Mesendoderm (in vitro differentiated cells): ENCODE measurements around the gene PSKH1.

Experiments
- DNase-seq: peaks from one replicate; pipeline ENCODE4 v3.0.0; 2013
- H2AK5ac ChIP-seq: 2 replicates; pipeline ENCODE4 v1.6.1; 2013; ENCODE audit warnings: low read length, inconsistent platforms
- H2BK120ac ChIP-seq: 2 replicates; pipeline ENCODE4 v1.6.1; 2013; ENCODE audit warnings: low read depth, mild to moderate bottlenecking, low read length, moderate library complexity, mixed read lengths
- H2BK15ac ChIP-seq: replicated peaks from 2 replicates; pipeline ENCODE4 v1.6.1; 2013; ENCODE audit warnings: low read depth, mild to moderate bottlenecking, moderate library complexity
- H2BK5ac ChIP-seq: 2 replicates; pipeline ENCODE4 v1.6.1; 2013; ENCODE audit warnings: low read length, inconsistent platforms
- H3K18ac ChIP-seq: 2 replicates; pipeline ENCODE4 v1.6.1; 2013; ENCODE audit warnings: mild to moderate bottlenecking, low read length, mixed read lengths
- H3K23ac ChIP-seq: one replicate; pipeline ENCODE4 v1.6.1; 2013; ENCODE audit warnings: low read length
- H3K27ac ChIP-seq: 2 replicates; pipeline ENCODE4 v1.5.1; 2013; ENCODE audit warnings: low read depth, mild to moderate bottlenecking, inconsistent platforms, low read length, moderate library complexity
- H3K27me3 ChIP-seq: 2 replicates; pipeline ENCODE4 v1.6.1; 2013; ENCODE audit warnings: low read length, control low read depth, mild to moderate bottlenecking, inconsistent platforms; ENCODE audit not compliant: insufficient read depth, poor library complexity
- H3K36me3 ChIP-seq: 2 replicates; pipeline ENCODE4 v1.6.1; 2013; ENCODE audit warnings: low read length, inconsistent platforms; ENCODE audit not compliant: control insufficient read depth, insufficient read depth
- H3K4ac ChIP-seq: one replicate; pipeline ENCODE4 v1.6.1; 2013; ENCODE audit warnings: low read depth, mild to moderate bottlenecking, low read length, moderate library complexity
- H3K4me1 ChIP-seq: 2 replicates; pipeline ENCODE4 v1.6.1; 2013; ENCODE audit warnings: low read depth, low read length, inconsistent platforms; ENCODE audit not compliant: control insufficient read depth
- H3K4me2 ChIP-seq: 2 replicates; pipeline ENCODE4 v1.6.1; 2013; ENCODE audit warnings: low read length
- H3K4me3 ChIP-seq: 2 replicates; pipeline ENCODE4 v1.5.1; 2013; ENCODE audit warnings: mild to moderate bottlenecking, low read length
- H3K56ac ChIP-seq: one replicate; pipeline ENCODE4 v1.6.1; 2013; ENCODE audit warnings: low read length
- H3K79me1 ChIP-seq: 2 replicates; pipeline ENCODE4 v1.6.1; 2013; ENCODE audit warnings: low read length, inconsistent platforms
- H3K79me2 ChIP-seq: 2 replicates; pipeline ENCODE4 v1.6.1; 2013; ENCODE audit warnings: mild to moderate bottlenecking, low read length; ENCODE audit not compliant: control insufficient read depth, insufficient read depth
- H3K9ac ChIP-seq: 2 replicates; pipeline ENCODE4 v1.6.1; 2013; ENCODE audit warnings: low read length, inconsistent platforms
- H4K5ac ChIP-seq: one replicate; pipeline ENCODE4 v1.6.1; 2013; ENCODE audit warnings: low read length
- H4K8ac ChIP-seq: one replicate; pipeline ENCODE4 v1.6.1; 2013; ENCODE audit warnings: low read depth, mild to moderate bottlenecking, control low read depth, low read length, moderate library complexity
- WGBS: extraction: QIAGEN DNeasy Blood & Tissue Kit; methylation state at CpG from one replicate; pipeline ENCODE4 v1.1.7; 2013; ENCODE audit warnings: low lambda C conversion rate, missing lambda C conversion rate; ENCODE audit not compliant: insufficient coverage; ENCODE audit errors: extremely low coverage; 5-methylcytosine and 5-hydroxymethylcytosine counted together

Gene PSKH1

DNA sequence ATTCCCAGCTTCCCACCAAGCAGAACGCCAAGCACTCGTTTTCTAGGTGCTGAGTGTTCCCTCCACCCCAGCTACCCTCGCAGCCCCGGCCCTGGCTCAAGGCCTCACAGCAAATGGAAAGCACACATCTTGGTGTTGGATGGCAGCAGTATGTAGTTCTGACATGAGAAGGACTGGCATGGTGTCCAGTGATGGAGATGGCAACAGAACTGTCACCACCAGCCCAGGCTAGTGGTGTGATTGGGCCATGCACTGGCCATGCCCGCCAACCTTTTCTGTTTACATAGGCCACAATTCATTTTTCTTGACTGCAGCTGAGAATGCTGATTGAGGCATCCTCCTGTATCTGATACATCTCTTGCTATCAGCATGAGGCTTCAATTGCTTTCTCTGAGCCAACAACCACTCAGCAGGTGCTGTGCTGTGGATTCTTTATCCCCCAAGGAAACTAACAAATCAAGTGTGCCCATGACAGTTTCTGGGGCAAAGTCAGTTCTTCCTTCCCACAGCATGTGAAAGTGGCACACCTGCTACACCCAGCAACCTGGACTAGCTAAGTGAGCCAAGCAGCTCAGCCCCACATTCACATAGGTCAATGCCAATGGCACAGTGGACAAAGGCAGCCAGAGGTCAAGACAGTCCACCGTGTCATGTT is 71.5 kb downstream of the PSKH1 start:
- H2BK5ac ChIP-seq: no peak overlapping the region
- no CpG with 5 or more reads among the region's 6 CpGs for WGBS

DNA sequence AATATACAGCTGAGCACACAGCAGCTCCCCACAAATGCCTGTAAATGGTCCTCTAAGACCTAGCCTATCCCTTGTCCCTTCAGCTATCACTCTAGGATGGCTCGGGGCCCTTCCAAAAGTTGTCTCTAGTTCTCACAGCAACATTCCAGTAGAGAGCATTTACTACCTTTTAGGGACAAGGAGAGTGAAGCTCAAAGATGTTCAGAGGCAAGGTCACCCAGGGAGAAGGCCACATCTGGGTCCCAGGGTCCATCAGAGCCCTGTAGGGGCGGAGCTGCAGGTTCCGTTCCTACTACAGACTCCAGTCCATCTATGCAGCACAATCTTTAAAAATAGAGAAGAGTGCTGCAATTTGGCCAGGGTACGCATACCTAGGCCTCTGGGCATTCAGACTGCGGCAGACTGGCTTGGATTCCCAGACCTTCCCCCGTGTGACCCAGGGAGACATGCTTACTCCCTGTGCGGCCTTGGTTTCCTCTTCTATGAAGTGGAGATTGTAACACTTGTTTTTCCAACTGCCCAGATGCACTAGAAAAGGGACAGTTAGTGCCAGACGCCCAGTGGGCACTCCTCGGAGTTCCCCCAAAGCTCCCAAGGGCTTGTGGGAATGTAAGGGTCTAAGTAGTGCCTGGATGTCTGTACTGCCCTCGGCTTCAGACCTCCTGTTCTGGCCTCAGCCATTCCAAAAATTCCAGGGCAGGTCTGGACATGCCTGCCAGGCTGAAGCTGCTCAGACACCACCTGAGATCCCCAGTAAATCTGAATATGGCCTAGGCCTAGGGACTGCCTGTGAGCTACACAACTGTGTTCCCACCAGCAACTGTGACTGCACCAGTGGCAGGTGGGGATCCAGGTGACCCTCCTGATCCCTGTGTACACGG is 72.9 kb downstream of the PSKH1 start:
- H3K27ac ChIP-seq: no peak overlapping the region
- H3K9ac ChIP-seq: peak overlapping the region; percentile 53
- no CpG with 5 or more reads among the region's 11 CpGs for WGBS
- peaks cover 8% of the 10 kb centered on the region for H3K4me1 ChIP-seq
- H3K79me2 ChIP-seq: peaks cover 18% of the 10 kb centered on the region
- H3K18ac ChIP-seq: no peak overlapping the region
- peaks cover 24% of the 10 kb centered on the region for H3K79me1 ChIP-seq
- no peak overlapping the region for H4K8ac ChIP-seq
- H3K36me3 ChIP-seq: peaks cover 8% of the 10 kb centered on the region
- no peak for DNase-seq
- H2BK120ac ChIP-seq: no peak overlapping the region
- no peak overlapping the region for H2AK5ac ChIP-seq
- H3K23ac ChIP-seq: no peak overlapping the region
- H4K5ac ChIP-seq: no peak overlapping the region
- peak overlapping the region; percentile 78 for H3K56ac ChIP-seq
- H2BK5ac ChIP-seq: no peak overlapping the region
- peak overlapping the region; percentile 8 for H3K4ac ChIP-seq
- H3K4me2 ChIP-seq: no peak overlapping the region
- H2BK15ac ChIP-seq: no peak overlapping the region
- H3K4me3 ChIP-seq: no peak overlapping the region
- H3K27me3 ChIP-seq: no peaks in the 10 kb centered on the region

More for the DNA sequence above, 71.5 kb downstream of the PSKH1 start:
- no peak overlapping the region for H4K8ac ChIP-seq
- no peak overlapping the region for H3K9ac ChIP-seq
- H3K79me2 ChIP-seq: peaks cover 18% of the 10 kb centered on the region
- H2BK120ac ChIP-seq: no peak overlapping the region
- H3K56ac ChIP-seq: no peak overlapping the region
- H3K27ac ChIP-seq: no peak overlapping the region
- peaks cover 8% of the 10 kb centered on the region for H3K4me1 ChIP-seq
- H2BK15ac ChIP-seq: no peak overlapping the region
- peaks cover 24% of the 10 kb centered on the region for H3K79me1 ChIP-seq
- H3K27me3 ChIP-seq: no peaks in the 10 kb centered on the region
- H4K5ac ChIP-seq: no peak overlapping the region
- H3K18ac ChIP-seq: no peak overlapping the region
- peaks cover 11% of the 10 kb centered on the region for H3K36me3 ChIP-seq
- no peak overlapping the region for H3K4me2 ChIP-seq
- H2AK5ac ChIP-seq: no peak overlapping the region
- no peak for DNase-seq
- H3K4ac ChIP-seq: no peak overlapping the region
- H3K4me3 ChIP-seq: no peak overlapping the region
- peak overlapping the region; percentile 83 for H3K23ac ChIP-seq

DNA sequence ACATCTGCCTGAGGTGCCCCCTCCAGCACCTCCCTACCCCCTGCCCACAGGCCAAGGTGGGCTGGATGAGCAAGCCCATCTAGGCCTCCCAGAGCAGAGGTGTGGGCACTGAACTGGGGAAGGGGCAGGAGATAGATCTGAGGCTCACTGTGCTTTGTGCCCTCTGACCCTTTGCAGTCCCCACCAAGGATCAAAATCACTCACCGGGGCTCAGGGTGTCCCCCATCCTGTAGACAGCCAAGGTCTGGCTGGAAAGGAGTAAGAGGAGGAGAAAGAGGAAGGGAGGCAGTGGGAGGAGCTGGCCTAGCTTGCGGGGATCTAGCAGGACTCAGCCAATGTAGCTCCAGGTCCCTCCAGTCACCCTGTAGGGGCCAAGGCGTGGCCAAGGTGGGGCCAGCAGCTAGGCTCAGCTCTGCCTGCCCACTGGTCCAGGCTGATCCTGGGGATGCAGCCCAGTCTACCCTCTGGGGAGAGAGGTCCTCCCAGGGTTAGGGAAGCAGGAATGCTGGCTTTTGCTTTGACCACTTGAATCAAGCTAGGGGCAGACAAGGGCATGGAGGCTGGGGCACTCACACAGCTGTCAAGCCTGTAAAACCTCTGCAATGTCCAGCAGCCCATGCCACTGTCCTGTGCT is 73.6 kb downstream of the PSKH1 start:
- Histone ChIP-seq H3K4me2 (peak overlapping the region; percentile 91), H3K56ac (peak overlapping the region; percentile 100), H3K4ac (peak overlapping the region; percentile 8), H2AK5ac (no peak overlapping the region), H2BK120ac (no peak overlapping the region), H4K5ac (no peak overlapping the region), H3K27ac (no peak overlapping the region), H3K4me1 (peaks cover 8% of the 10 kb centered on the region), H4K8ac (no peak overlapping the region), H3K4me3 (no peak overlapping the region), H3K36me3 (peaks cover 2% of the 10 kb centered on the region), H2BK15ac (no peak overlapping the region), H3K18ac (no peak overlapping the region), H3K79me1 (peaks cover 24% of the 10 kb centered on the region), H2BK5ac (no peak overlapping the region), H3K9ac (peak overlapping the region; percentile 96), H3K23ac (no peak overlapping the region), H3K27me3 (no peaks in the 10 kb centered on the region), H3K79me2 (peaks cover 18% of the 10 kb centered on the region)
- WGBS: no CpG with 5 or more reads among the region's 3 CpGs
- DNase-seq: peak; percentile 53

DNA sequence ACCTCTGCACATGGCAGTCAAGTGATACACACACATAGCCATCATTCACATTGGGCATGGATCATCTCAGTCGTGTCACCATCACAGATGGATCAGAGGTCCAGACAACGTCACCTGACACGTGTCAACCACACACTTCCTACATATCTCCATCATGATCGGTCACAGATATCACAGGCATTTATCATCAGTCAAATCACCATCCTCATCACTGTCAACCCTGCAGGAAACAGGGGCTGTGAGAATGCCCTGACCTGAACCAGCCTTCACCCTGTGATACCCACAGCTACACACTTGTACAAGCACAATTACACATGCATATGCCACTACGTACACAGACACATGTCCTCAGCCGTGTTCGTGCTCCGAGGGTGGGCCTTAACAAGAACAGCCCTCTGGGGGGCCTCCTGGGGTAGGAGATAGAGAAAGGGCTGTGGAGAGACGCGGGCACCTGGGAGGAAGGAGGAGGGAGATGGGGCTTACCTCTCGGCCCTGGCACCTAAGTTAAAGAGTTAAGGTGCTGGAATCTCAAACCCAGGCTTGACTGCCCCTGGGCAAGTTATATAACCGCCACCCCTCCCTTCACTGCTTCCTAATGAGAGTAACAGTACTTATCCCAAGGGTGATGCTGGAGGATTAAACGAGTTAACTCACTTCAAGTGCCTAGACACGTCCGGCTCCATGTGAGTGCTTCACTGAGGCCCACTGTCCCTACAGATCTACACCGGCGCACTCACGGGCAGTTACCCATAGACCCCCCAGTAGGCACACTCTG is 74.3 kb downstream of the PSKH1 start:
- Histone ChIP-seq H2BK15ac (no peak overlapping the region), H3K36me3 (no peaks in the 10 kb centered on the region), H4K5ac (no peak overlapping the region), H3K79me2 (peaks cover 18% of the 10 kb centered on the region), H3K4me2 (peak overlapping the region; percentile 91), H3K79me1 (peaks cover 24% of the 10 kb centered on the region), H2AK5ac (peak overlapping the region; percentile 19), H3K27me3 (no peaks in the 10 kb centered on the region), H2BK120ac (no peak overlapping the region), H2BK5ac (no peak overlapping the region), H3K4me3 (peak overlapping the region; percentile 88), H3K18ac (peak overlapping the region; percentile 95), H3K4ac (peak overlapping the region; percentile 90), H3K27ac (peak overlapping the region; percentile 76), H3K9ac (peak overlapping the region; percentile 96), H3K4me1 (peaks cover 8% of the 10 kb centered on the region), H3K23ac (no peak overlapping the region), H4K8ac (no peak overlapping the region), H3K56ac (peak overlapping the region; percentile 100)
- DNase-seq: peak; percentile 33
- no CpG with 5 or more reads among the region's 18 CpGs for WGBS

DNA sequence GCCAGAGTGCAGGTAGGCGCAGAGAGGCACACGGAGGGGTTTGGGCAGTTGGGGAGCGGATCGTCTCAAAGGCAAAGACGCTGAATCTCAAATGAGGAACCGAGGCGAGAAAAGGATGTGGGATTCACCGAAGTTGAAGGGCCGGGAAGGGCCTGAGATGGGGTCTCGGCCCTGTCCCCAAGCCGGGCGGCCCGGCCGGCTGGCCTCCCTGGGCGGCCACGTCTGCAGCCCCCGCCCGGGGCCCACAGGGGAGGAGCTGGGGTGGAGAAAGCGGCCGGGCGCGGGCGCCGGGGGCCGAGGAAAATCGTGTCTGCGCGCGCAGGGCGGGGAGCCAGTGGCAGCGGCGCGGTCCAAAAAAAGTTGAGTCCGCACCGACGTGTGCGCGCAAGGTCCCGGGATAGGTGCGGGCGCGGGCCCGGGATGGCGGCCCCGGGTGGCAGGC is 74.9 kb downstream of the PSKH1 start:
- peak overlapping the region; percentile 88 for H3K4me3 ChIP-seq
- peak overlapping the region; percentile 76 for H3K27ac ChIP-seq
- H3K4me1 ChIP-seq: peaks cover 8% of the 10 kb centered on the region
- H2BK15ac ChIP-seq: no peak overlapping the region
- H3K56ac ChIP-seq: peak overlapping the region; percentile 100
- H4K8ac ChIP-seq: no peak overlapping the region
- H2BK120ac ChIP-seq: no peak overlapping the region
- H3K18ac ChIP-seq: peak overlapping the region; percentile 95
- H3K79me2 ChIP-seq: peaks cover 18% of the 10 kb centered on the region
- peaks cover 24% of the 10 kb centered on the region for H3K79me1 ChIP-seq
- no peak overlapping the region for H4K5ac ChIP-seq
- H3K4ac ChIP-seq: peak overlapping the region; percentile 90
- DNase-seq: peak; percentile 35
- H3K4me2 ChIP-seq: peak overlapping the region; percentile 91
- H2AK5ac ChIP-seq: peak overlapping the region; percentile 19
- H3K23ac ChIP-seq: peak overlapping the region; percentile 94
- H3K36me3 ChIP-seq: no peaks in the 10 kb centered on the region
- no peaks in the 10 kb centered on the region for H3K27me3 ChIP-seq
- peak overlapping the region; percentile 96 for H3K9ac ChIP-seq
- no peak overlapping the region for H2BK5ac ChIP-seq
- no CpG with 5 or more reads among the region's 45 CpGs for WGBS
